H9 (cell line): ENCODE data around the gene AKAP12. TPM values are rescaled to one million over a fixed set of nuclear protein-coding genes. Genes with fewer than 3 reads are reported as not detected.

Source experiments
- DNase-seq: peaks from one replicate; pipeline ENCODE4 v3.0.0-alpha.2; 2017
- H2AFZ ChIP-seq: one replicate; pipeline ENCODE4 v1.6.1; 2013; ENCODE audit warnings: mild to moderate bottlenecking, low read length, control low read depth, moderate library complexity
- H2AK5ac ChIP-seq: 2 replicates; pipeline ENCODE4 v1.6.1; 2013; ENCODE audit warnings: low read length, control low read depth, mixed read lengths; ENCODE audit not compliant: insufficient read length
- H2BK120ac ChIP-seq: one replicate; pipeline ENCODE4 v1.6.1; 2013; ENCODE audit warnings: low read depth, mild to moderate bottlenecking, low read length, control low read depth, inconsistent platforms; ENCODE audit not compliant: poor library complexity, severe bottlenecking
- H2BK12ac ChIP-seq: 2 replicates; pipeline ENCODE4 v1.6.1; 2013; ENCODE audit warnings: low read length, control low read depth, mixed read lengths, low read depth; ENCODE audit not compliant: insufficient read length
- H2BK15ac ChIP-seq: 2 replicates; pipeline ENCODE4 v1.6.1; 2013; ENCODE audit warnings: low read depth, low read length, control low read depth
- H2BK20ac ChIP-seq: one replicate; pipeline ENCODE4 v1.6.1; 2013; ENCODE audit warnings: low read depth, mild to moderate bottlenecking, low read length, control low read depth, inconsistent platforms; ENCODE audit not compliant: poor library complexity, severe bottlenecking
- H2BK5ac ChIP-seq: 2 replicates; pipeline ENCODE4 v1.6.1; 2013; ENCODE audit warnings: low read length, control low read depth, mixed read lengths; ENCODE audit not compliant: insufficient read length
- H3K14ac ChIP-seq: 2 replicates; pipeline ENCODE4 v1.6.1; 2013; ENCODE audit warnings: low read length, control low read depth; ENCODE audit not compliant: insufficient read depth
- H3K18ac ChIP-seq: 2 replicates; pipeline ENCODE4 v1.6.1; 2013; ENCODE audit warnings: low read depth, mild to moderate bottlenecking, mixed read lengths, low read length, control low read depth; ENCODE audit not compliant: insufficient read length
- H3K23ac ChIP-seq: 2 replicates; pipeline ENCODE4 v1.6.1; 2013; ENCODE audit warnings: low read length, control low read depth, mixed read lengths, low read depth; ENCODE audit not compliant: insufficient read length
- H3K23me2 ChIP-seq: 2 replicates; pipeline ENCODE4 v1.6.1; 2013; ENCODE audit warnings: low read depth, mild to moderate bottlenecking, mixed read lengths, low read length, control low read depth; ENCODE audit not compliant: insufficient read length, poor library complexity, severe bottlenecking
- H3K27ac ChIP-seq: 2 replicates; pipeline ENCODE4 v1.5.1; 2013; ENCODE audit warnings: low read length, control low read depth, mixed read lengths, low read depth; ENCODE audit not compliant: insufficient read length
- H3K27me3 ChIP-seq: 2 replicates; pipeline ENCODE4 v1.6.1; 2013; ENCODE audit warnings: low read length, control low read depth, inconsistent platforms; ENCODE audit not compliant: insufficient read depth
- H3K4ac ChIP-seq: 2 replicates; pipeline ENCODE4 v1.6.1; 2013; ENCODE audit warnings: low read depth, mild to moderate bottlenecking, control low read depth, inconsistent platforms, low read length, moderate library complexity
- H3K4me1 ChIP-seq: 2 replicates; pipeline ENCODE4 v1.6.1; 2013; ENCODE audit warnings: low read length, control low read depth, inconsistent platforms; ENCODE audit not compliant: insufficient read depth
- H3K4me2 ChIP-seq: 2 replicates; pipeline ENCODE4 v1.6.1; 2013; ENCODE audit warnings: low read length, control low read depth, mixed read lengths; ENCODE audit not compliant: insufficient read length, insufficient read depth
- H3K56ac ChIP-seq: 2 replicates; pipeline ENCODE4 v1.6.1; 2013; ENCODE audit warnings: low read depth, mild to moderate bottlenecking, mixed read lengths, low read length, control low read depth; ENCODE audit not compliant: insufficient read length
- H3K79me1 ChIP-seq: 2 replicates; pipeline ENCODE4 v1.6.1; 2013; ENCODE audit warnings: low read depth, mild to moderate bottlenecking, moderate library complexity, low read length, control low read depth, inconsistent platforms; ENCODE audit not compliant: insufficient read depth, poor library complexity, severe bottlenecking
- H3K79me2 ChIP-seq: 2 replicates; pipeline ENCODE4 v1.6.1; 2013; ENCODE audit warnings: low read length, control low read depth, inconsistent platforms; ENCODE audit not compliant: insufficient read depth
- H3K9ac ChIP-seq: 2 replicates; pipeline ENCODE4 v1.6.1; 2013; ENCODE audit warnings: low read length, control low read depth, mixed read lengths; ENCODE audit not compliant: insufficient read length; ENCODE audit errors: extremely low read depth
- H3K9me3 ChIP-seq: one replicate; pipeline ENCODE4 v1.6.1; 2013; ENCODE audit warnings: low read depth, low read length, inconsistent platforms; ENCODE audit not compliant: control insufficient read depth
- H3T11ph ChIP-seq: one replicate; pipeline ENCODE4 v1.6.1; 2013; ENCODE audit warnings: mild to moderate bottlenecking, low read length, control low read depth, inconsistent platforms
- H4K20me1 ChIP-seq: one replicate; pipeline ENCODE4 v1.6.1; 2013; ENCODE audit not compliant: control insufficient read depth, insufficient read length, insufficient read depth
- H4K5ac ChIP-seq: 2 replicates; pipeline ENCODE4 v1.6.1; 2013; ENCODE audit warnings: low read depth, mild to moderate bottlenecking, mixed read lengths, low read length, control low read depth; ENCODE audit not compliant: insufficient read length
- H4K8ac ChIP-seq: replicated peaks from 2 replicates; pipeline ENCODE4 v1.6.1; 2013; ENCODE audit warnings: low read length, control low read depth, mixed read lengths, low read depth; ENCODE audit not compliant: insufficient read length
- H4K91ac ChIP-seq: 2 replicates; pipeline ENCODE4 v1.6.1; 2013; ENCODE audit warnings: low read depth, mild to moderate bottlenecking, moderate library complexity, mixed read lengths, low read length, control low read depth; ENCODE audit not compliant: insufficient read length
- H3K27ac Mint-ChIP-seq, 3 experiments: 2 replicates in 2 of 3; 3 replicates in 1 of 3; pipeline ENCODE4 v1.8.0; 2020 to 2021; ENCODE audit warnings: mixed read lengths in 3 of 3, mild to moderate bottlenecking in 1 of 3, moderate library complexity in 1 of 3
- H3K27me3 Mint-ChIP-seq: 2 replicates; pipeline ENCODE4 v1.8.0; 2021; ENCODE audit warnings: low read depth, mild to moderate bottlenecking, moderate library complexity, mixed read lengths
- H3K36me3 Mint-ChIP-seq, 3 experiments: 2 replicates in 2 of 3; 3 replicates in 1 of 3; pipeline ENCODE4 v1.8.0; 2020 to 2021; ENCODE audit warnings: low read depth in 3 of 3, mixed read lengths in 3 of 3; ENCODE audit not compliant: insufficient read depth in 1 of 3
- H3K4me1 Mint-ChIP-seq, 2 experiments: 2 replicates each; pipeline ENCODE4 v1.8.0; 2020; ENCODE audit warnings: mixed read lengths in 2 of 2
- H3K4me3 Mint-ChIP-seq, 2 experiments: 2 replicates in 1 of 2; 3 replicates in 1 of 2; pipeline ENCODE4 v1.8.0; 2020 to 2021; ENCODE audit warnings: mild to moderate bottlenecking in 2 of 2, mixed read lengths in 2 of 2, moderate library complexity in 1 of 2
- H3K9me3 Mint-ChIP-seq, 2 experiments: 2 replicates in 1 of 2; 3 replicates in 1 of 2; pipeline ENCODE4 v1.8.0; 2020; ENCODE audit warnings: mild to moderate bottlenecking in 2 of 2, mixed read lengths in 2 of 2, moderate library complexity in 1 of 2
- CTCF ChIP-seq: fragments of 200-600 bp; sonication (generic); conservative IDR thresholded peaks from 3 replicates; pipeline ENCODE4 v1.8.0; 2021; ENCODE audit warnings: antibody characterized with exemption, mild to moderate bottlenecking
- WGBS: extraction: QIAGEN DNeasy Blood & Tissue Kit; methylation state at CpG from one replicate; pipeline ENCODE4 v1.1.7; 2013; ENCODE audit warnings: missing lambda C conversion rate, low lambda C conversion rate, mixed read lengths; ENCODE audit not compliant: insufficient read length; ENCODE audit errors: extremely low coverage; 5-methylcytosine and 5-hydroxymethylcytosine counted together
- total RNA-seq: library from RNA; stranded (reverse); gene quantifications from 2 replicates; pipeline ENCODE4 v1.2.1, GENCODE V29; 2021

The AKAP12 gene
- total RNA-seq, 1 experiment from 2014 or later, result 52.3 TPM

- peaks cover 0 to 21% (median 3%) of the 10 kb centered on the region in 3 experiments; a peak in 4 of 7 replicates for H3K36me3 Mint-ChIP-seq
- no peaks in the 10 kb centered on the region for H3K4me1 ChIP-seq
- peaks cover 2 to 5% of the 10 kb centered on the region in 2 experiments; a peak in 3 of 4 replicates for H3K4me1 Mint-ChIP-seq
- H3K27me3 Mint-ChIP-seq, result no peaks in the 10 kb centered on the region
- no peak overlapping the region for H3K14ac ChIP-seq
- H3K27ac Mint-ChIP-seq, result no peak overlapping the region
- no peak overlapping the region for H3K4me3 Mint-ChIP-seq
- H3K79me2 ChIP-seq, result no peaks in the 10 kb centered on the region
- no peak overlapping the region for H3K4ac ChIP-seq
- H3K18ac ChIP-seq, result no peak overlapping the region
- H2AFZ ChIP-seq, result no peak overlapping the region
- no peaks in the 10 kb centered on the region for H3K9me3 ChIP-seq
- no peaks in the 10 kb centered on the region for H3K27me3 ChIP-seq
- no peak overlapping the region for H2BK15ac ChIP-seq
- no CpG with 5 or more reads among the region's 3 CpGs for WGBS
- no peak overlapping the region for H3K56ac ChIP-seq
- no peak overlapping the region for H2BK120ac ChIP-seq
- no peaks in the 10 kb centered on the region for H3K9me3 Mint-ChIP-seq
- no peak overlapping the region for H3T11ph ChIP-seq
- H4K8ac ChIP-seq, result no peak overlapping the region
- H3K27ac ChIP-seq, result no peak overlapping the region
- no peak overlapping the region for H2BK5ac ChIP-seq
- H2BK20ac ChIP-seq, result no peak overlapping the region
- no peak overlapping the region for H4K91ac ChIP-seq
- H3K79me1 ChIP-seq, result no peaks in the 10 kb centered on the region
- no peak overlapping the region for H3K4me2 ChIP-seq
- H2AK5ac ChIP-seq, result no peak overlapping the region
- no peak for DNase-seq
- no peak overlapping the region for H2BK12ac ChIP-seq
- H3K9ac ChIP-seq, result no peak overlapping the region
- no peak overlapping the region for H4K5ac ChIP-seq
- no peak overlapping the region for H3K23ac ChIP-seq
- no peak for TF ChIP-seq CTCF
- H4K20me1 ChIP-seq, result no peaks in the 10 kb centered on the region
- H3K23me2 ChIP-seq, result no peaks in the 10 kb centered on the region
These were observed 118.7 kb downstream of the AKAP12 start for GRCh38 chr6:151358475-151358874.
